DOHH2 (cell line): Measurements from ENCODE around the gene SPOCK1.

Source experiments
- CTCF ChIP-seq: fragments of 200-600 bp; sonication (generic); IDR thresholded peaks from one replicate; pipeline ENCODE4 v1.5.1; 2014; ENCODE audit warnings: antibody characterized with exemption, mild to moderate bottlenecking, low read depth, low read length; ENCODE audit not compliant: poor library complexity, severe bottlenecking
- EZH2phosphoT487 ChIP-seq: fragments of 200-600 bp; sonication (generic); IDR thresholded peaks from 2 replicates; pipeline ENCODE4 v1.6.1; 2017; ENCODE audit warnings: borderline replicate concordance, mild to moderate bottlenecking, antibody characterized with exemption, low read length, moderate library complexity, mixed read lengths

GRCh38 chr5:137144656-137145055, 354.5 kb downstream of the SPOCK1 start:
- no peak for TF ChIP-seq CTCF
- TF ChIP-seq EZH2phosphoT487: no peak
